Panc1 (cell line): ENCODE data around the gene LRRC43.

Experiments used
- CTCF ChIP-seq: fragments of 450-650 bp; IDR thresholded peaks from 2 replicates; pipeline ENCODE4 v1.5.1; 2017; ENCODE audit warnings: mild to moderate bottlenecking
- POLR2AphosphoS5 ChIP-seq: IDR thresholded peaks from 2 replicates; pipeline ENCODE4 v1.6.1; 2012; ENCODE audit warnings: mild to moderate bottlenecking, low read depth, low read length, moderate library complexity
- REST ChIP-seq, 2 experiments: IDR thresholded peaks; 2 replicates each; pipeline ENCODE4 v1.6.1; 2011 to 2012; ENCODE audit warnings: low read depth in 2 of 2, control low read depth in 1 of 2, low read length in 1 of 2, mild to moderate bottlenecking in 1 of 2, moderate library complexity in 1 of 2; ENCODE audit not compliant: insufficient read depth in 1 of 2
- TCF7L2 ChIP-seq: IDR thresholded peaks from 2 replicates; pipeline ENCODE4 v1.6.1; 2011; ENCODE audit warnings: mild to moderate bottlenecking, low read depth, low read length, inconsistent platforms

- TF ChIP-seq CTCF = no peak
- no peak for TF ChIP-seq REST (IDR thresholded peaks at IDR 0.05; ENCODE audit: insufficient read depth in 1 of 2, low read depth in 2 of 2, low read length in 1 of 2)
- no peak for TF ChIP-seq POLR2AphosphoS5
- no peak for TF ChIP-seq TCF7L2
Observed at GRCh38 chr12:122133192-122133950, 49.6 kb upstream of the LRRC43 start.
